ENCODE results near the gene OAS2. TPM values are rescaled to one million over a fixed set of nuclear protein-coding genes. Genes with fewer than 3 reads are reported as not detected.

OAS2 gene
- total RNA-seq = 8.3 and 8.4 TPM in 2 replicates

GRCh38 chr12:112978163-112979040 is at the start of gene OAS2:
Gene OAS2 (plus strand): TSS chr12:112978519. CDS start chr12:112978609, 90 bp downstream.

GRCh38 chr12:112937741-112938719 is 40.3 kb upstream of the OAS2 start, which contains the start of gene OAS3:
Gene OAS3 (plus strand): TSS chr12:112938474. CDS start chr12:112938531, 57 bp downstream.

GRCh38 chr12:113056631-113057488 is 78.5 kb downstream of the OAS2 start, which contains the start of gene DTX1:
Gene DTX1 (plus strand): TSS chr12:113056730. CDS start chr12:113058193, 1,463 bp downstream.

Other genes with a start within 250 kb of the OAS2 start
- not detected in 2 replicates for gene RPH3A, start 186.8 kb upstream of the OAS2 start, total RNA-seq
- 4.2 and 7.6 TPM in 2 replicates for gene OAS1, start 71.6 kb upstream of the OAS2 start, total RNA-seq
- gene OAS3, start 40.0 kb upstream of the OAS2 start, total RNA-seq = 8.5 and 9.0 TPM in 2 replicates
- gene DTX1, start 78.2 kb downstream of the OAS2 start, total RNA-seq = 1.4 and 2.5 TPM in 2 replicates
- gene RASAL1, start 157.2 kb downstream of the OAS2 start, total RNA-seq = not detected in 2 replicates
- gene CFAP73, start 171.2 kb downstream of the OAS2 start, total RNA-seq = not detected in 2 replicates
- 78.1 and 108 TPM in 2 replicates for gene DDX54, start 207.0 kb downstream of the OAS2 start, total RNA-seq
- gene RITA1, start 207.2 kb downstream of the OAS2 start, total RNA-seq = 13.6 and 15.2 TPM in 2 replicates
- 39.1 and 39.9 TPM in 2 replicates for gene TPCN1, start 242.9 kb downstream of the OAS2 start, total RNA-seq